GM23248 (cell line): Measurements from ENCODE around the gene VPS35L. TPM values are rescaled to one million over a fixed set of nuclear protein-coding genes. Genes with fewer than 3 reads are reported as not detected.

Source experiments
- DNase-seq: peaks from one replicate; pipeline ENCODE4 v3.0.0-alpha.2; 2015
- H2AFZ ChIP-seq: fragments of 200-600 bp; sonication (generic); 2 replicates; pipeline ENCODE4 v1.6.1; 2016; ENCODE audit warnings: antibody characterized with exemption
- H3F3A ChIP-seq: fragments of 200-600 bp; sonication (generic); 2 replicates; pipeline ENCODE4 v1.6.1; 2016; ENCODE audit warnings: mild to moderate bottlenecking, antibody characterized with exemption, mixed run types; ENCODE audit not compliant: insufficient read depth
- H3K27ac ChIP-seq: fragments of 200-600 bp; sonication (generic); 2 replicates; pipeline ENCODE4 v1.5.1; 2016; ENCODE audit warnings: mild to moderate bottlenecking
- H3K27me3 ChIP-seq: fragments of 200-600 bp; sonication (generic); replicated peaks from 2 replicates; pipeline ENCODE4 v1.6.1; 2016; ENCODE audit warnings: mild to moderate bottlenecking; ENCODE audit not compliant: insufficient read depth
- H3K36me3 ChIP-seq: fragments of 200-600 bp; sonication (generic); 2 replicates; pipeline ENCODE4 v1.6.1; 2016; ENCODE audit warnings: low read depth, mild to moderate bottlenecking
- H3K4me1 ChIP-seq: fragments of 200-600 bp; sonication (generic); 2 replicates; pipeline ENCODE4 v1.6.1; 2016; ENCODE audit warnings: mild to moderate bottlenecking; ENCODE audit not compliant: insufficient read depth
- H3K4me2 ChIP-seq: fragments of 200-600 bp; sonication (generic); one replicate; pipeline ENCODE4 v1.6.1; 2016; ENCODE audit warnings: mild to moderate bottlenecking; ENCODE audit not compliant: unreplicated experiment
- H3K4me3 ChIP-seq: fragments of 200-600 bp; sonication (generic); 2 replicates; pipeline ENCODE4 v1.5.1; 2016; ENCODE audit warnings: mild to moderate bottlenecking
- H3K79me2 ChIP-seq: fragments of 200-600 bp; sonication (generic); 2 replicates; pipeline ENCODE4 v1.6.1; 2016; ENCODE audit warnings: mild to moderate bottlenecking; ENCODE audit not compliant: insufficient read depth
- H3K9ac ChIP-seq: fragments of 200-600 bp; sonication (generic); 2 replicates; pipeline ENCODE4 v1.6.1; 2016; ENCODE audit warnings: mild to moderate bottlenecking
- H3K9me2 ChIP-seq: fragments of 200-600 bp; sonication (generic); 2 replicates; pipeline ENCODE4 v1.6.1; 2016; ENCODE audit warnings: mixed run types, mild to moderate bottlenecking, moderate library complexity; ENCODE audit not compliant: insufficient read depth
- H3K9me3 ChIP-seq: fragments of 200-600 bp; sonication (generic); one replicate; pipeline ENCODE4 v1.6.1; 2017; ENCODE audit warnings: low read depth
- H4K20me1 ChIP-seq: fragments of 200-600 bp; sonication (generic); 2 replicates; pipeline ENCODE4 v1.6.0; 2016; ENCODE audit not compliant: insufficient read depth
- EZH2 ChIP-seq: fragments of 200-600 bp; sonication (generic); IDR thresholded peaks from 2 replicates; pipeline ENCODE4 v1.6.1; 2018; ENCODE audit warnings: antibody characterized with exemption, mild to moderate bottlenecking; ENCODE audit not compliant: insufficient read depth, poor library complexity, severe bottlenecking
- EZH2phosphoT487 ChIP-seq: fragments of 200-600 bp; sonication (generic); IDR thresholded peaks from 2 replicates; pipeline ENCODE4 v1.6.1; 2018; ENCODE audit warnings: antibody characterized with exemption, moderate library complexity, mild to moderate bottlenecking, low read depth; ENCODE audit not compliant: insufficient read depth
- WGBS, 2 experiments: methylation state at CpG; one replicate each; pipeline ENCODE4 v1.1.6; 2015 to 2017; ENCODE audit warnings: low lambda C conversion rate in 2 of 2, low coverage in 1 of 2; ENCODE audit errors: missing lambda C conversion rate in 2 of 2; 5-methylcytosine and 5-hydroxymethylcytosine counted together
- in situ Hi-C: fragments of 300-500 bp; cut with MboI; formaldehyde crosslinking; loops from 2 replicates; pipeline ENCODE4 v1.15.0; 2020
- polyA plus RNA-seq: library from polyadenylated mRNA; unstranded; fragments of >200 nt; fragmentation: Nextera tagmentation; extraction: Ambion mirVana; gene quantifications from 2 replicates; pipeline ENCODE4 v1.2.1, GENCODE V29; 2016
- total RNA-seq: library from RNA; depleted of rRNA; stranded (reverse); fragments of >200 nt; shearing (Covaris generic); gene quantifications from 2 replicates; pipeline ENCODE4 v1.2.3, GENCODE V29; 2014

VPS35L gene
- total and polyA plus RNA-seq, 2 experiments from 2014 or later = 19.9 to 58.2 TPM

DNA sequence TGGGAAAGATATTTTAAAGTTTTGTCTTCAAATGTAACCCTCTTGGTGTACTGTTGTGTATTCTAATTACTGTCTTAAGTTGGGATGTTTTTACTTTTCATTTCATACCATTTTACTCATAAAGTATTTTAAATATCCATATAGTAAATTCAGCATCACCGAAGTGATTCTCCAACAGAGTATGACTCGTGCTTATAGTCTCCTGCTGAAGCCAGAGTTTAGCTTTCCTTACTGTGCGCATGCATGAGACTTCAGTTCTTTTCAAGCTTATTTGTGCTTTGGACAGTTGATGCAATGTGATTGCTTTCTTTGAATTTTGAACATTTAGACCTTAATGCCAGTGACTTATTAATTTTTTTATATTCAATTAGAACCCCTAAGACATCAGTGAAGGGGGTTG lies 7.4 kb upstream of the VPS35L start:
- H2AFZ ChIP-seq = no peak overlapping the region
- no peak overlapping the region for H3K27ac ChIP-seq
- H3K4me3 ChIP-seq = no peak overlapping the region
- H3K79me2 ChIP-seq = no peaks in the 10 kb centered on the region
- no peaks in the 10 kb centered on the region for H3K4me1 ChIP-seq
- DNase-seq = no peak
- no peaks in the 10 kb centered on the region for H3K9me2 ChIP-seq
- no peak overlapping the region for H3K9ac ChIP-seq
- H4K20me1 ChIP-seq = no peaks in the 10 kb centered on the region
- no peaks in the 10 kb centered on the region for H3K27me3 ChIP-seq
- H3K4me2 ChIP-seq = no peak overlapping the region
- in situ Hi-C loops = loop anchor here (25.0 kb wide), 1 partner anchor 736 kb away; the partner anchor contains the start of gene ARL6IP1
- no peaks in the 10 kb centered on the region for H3F3A ChIP-seq
- H3K36me3 ChIP-seq = peaks cover 48% of the 10 kb centered on the region
- WGBS, 2 experiments = 97 to 98% methylated on average over 3 of the region's 3 CpGs
- no peak for TF ChIP-seq EZH2phosphoT487
- TF ChIP-seq EZH2 = no peak
- H3K9me3 ChIP-seq = no peaks in the 10 kb centered on the region

DNA sequence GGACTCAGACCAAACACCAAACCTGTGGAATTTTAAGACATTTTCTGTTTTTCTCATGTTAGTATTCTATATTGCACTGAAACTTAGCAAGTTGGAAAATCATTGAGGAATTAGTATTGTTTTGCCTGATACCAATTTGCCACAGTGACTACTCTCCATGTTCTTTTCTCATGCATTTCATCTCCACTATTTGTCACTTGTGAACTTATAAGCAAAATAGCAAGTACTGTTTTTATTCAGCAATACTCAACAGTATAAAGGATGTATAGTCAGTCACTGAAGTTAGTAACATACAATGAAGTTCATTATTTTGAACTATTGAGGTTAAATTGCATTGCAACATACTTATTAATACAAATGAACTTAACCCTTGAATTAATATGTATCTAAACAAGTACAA lies 5.8 kb upstream of the VPS35L start:
- Histone ChIP-seq H3K4me1 (peaks cover 1% of the 10 kb centered on the region; the same call in 1 of the 2 replicates), H3F3A (no peaks in the 10 kb centered on the region), H3K9me2 (no peaks in the 10 kb centered on the region), H3K9me3 (no peaks in the 10 kb centered on the region), H3K27me3 (no peaks in the 10 kb centered on the region), H3K36me3 (peaks cover 36% of the 10 kb centered on the region), H3K4me2 (no peak overlapping the region), H2AFZ (no peak overlapping the region), H3K4me3 (no peak overlapping the region), H3K9ac (no peak overlapping the region), H4K20me1 (no peaks in the 10 kb centered on the region), H3K27ac (no peak overlapping the region), H3K79me2 (no peaks in the 10 kb centered on the region)
- TF ChIP-seq EZH2phosphoT487 (no peak), EZH2 (no peak)
- in situ Hi-C loops = loop anchor here (25.0 kb wide), 1 partner anchor 737 kb away; the partner anchor contains the start of gene ARL6IP1
- no peak for DNase-seq

DNA sequence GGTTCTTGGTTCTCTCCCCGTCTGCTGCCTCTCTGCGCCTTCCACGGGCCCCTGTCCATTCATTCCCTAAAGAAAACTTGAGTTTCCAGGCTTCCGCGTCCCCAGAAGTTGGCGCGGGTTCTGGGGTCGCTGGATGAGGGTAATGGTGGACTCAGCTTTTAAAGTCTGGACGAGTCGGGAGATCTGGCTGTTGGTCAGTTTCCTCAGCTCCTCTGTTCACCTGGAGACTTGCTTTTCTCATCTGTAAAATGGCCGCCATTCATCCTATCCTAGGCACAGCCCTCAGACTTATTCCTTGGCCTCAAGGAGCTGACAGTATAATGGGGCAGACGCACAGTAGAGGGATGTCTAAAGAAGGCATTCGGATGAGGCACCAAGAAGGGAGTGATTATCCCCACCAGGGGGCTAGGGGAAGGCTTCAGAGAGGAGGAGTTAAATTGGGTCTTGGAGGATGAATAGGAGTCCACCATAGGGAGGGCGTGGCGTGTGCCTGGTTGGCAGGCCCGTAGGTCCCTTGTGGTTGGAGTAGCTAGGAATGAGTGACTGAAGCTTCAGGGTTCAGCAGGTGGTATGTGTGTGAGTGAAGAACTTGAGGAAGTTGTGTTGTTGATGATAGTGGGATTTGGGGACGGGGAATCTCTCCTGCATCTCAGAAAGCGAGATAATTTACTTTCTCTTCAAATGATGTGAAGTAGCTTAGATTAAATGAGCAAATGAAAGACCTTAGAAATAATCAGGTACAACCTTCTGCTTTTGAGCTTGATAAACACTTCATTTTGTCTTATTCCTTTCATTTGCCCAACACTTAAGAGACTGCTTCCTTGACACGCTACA lies 652 bp downstream of the VPS35L start:
- H3K4me2 ChIP-seq = peak overlapping the region; percentile 85
- in situ Hi-C loops = no loop called here
- H3K9ac ChIP-seq = peak overlapping the region; percentile 97
- no peaks in the 10 kb centered on the region for H3K9me2 ChIP-seq
- H3K4me1 ChIP-seq = peaks cover 4% of the 10 kb centered on the region; the same call in 1 of the 2 replicates
- WGBS, 2 experiments = 36 to 43% methylated on average over 19 of the region's 19 CpGs
- H3K27me3 ChIP-seq = no peaks in the 10 kb centered on the region
- H3K27ac ChIP-seq = peak overlapping the region; percentile 81
- H3K9me3 ChIP-seq = no peaks in the 10 kb centered on the region
- peak; percentile 49 for DNase-seq
- TF ChIP-seq EZH2phosphoT487 = no peak
- TF ChIP-seq EZH2 = no peak
- peak overlapping the region; percentile 96 for H2AFZ ChIP-seq
- peaks cover 39% of the 10 kb centered on the region for H3K79me2 ChIP-seq
- peaks cover 8% of the 10 kb centered on the region for H3F3A ChIP-seq
- H3K36me3 ChIP-seq = peaks cover 8% of the 10 kb centered on the region; the same call in 1 of the 2 replicates
- H4K20me1 ChIP-seq = no peaks in the 10 kb centered on the region
- H3K4me3 ChIP-seq = peak overlapping the region; percentile 93

DNA sequence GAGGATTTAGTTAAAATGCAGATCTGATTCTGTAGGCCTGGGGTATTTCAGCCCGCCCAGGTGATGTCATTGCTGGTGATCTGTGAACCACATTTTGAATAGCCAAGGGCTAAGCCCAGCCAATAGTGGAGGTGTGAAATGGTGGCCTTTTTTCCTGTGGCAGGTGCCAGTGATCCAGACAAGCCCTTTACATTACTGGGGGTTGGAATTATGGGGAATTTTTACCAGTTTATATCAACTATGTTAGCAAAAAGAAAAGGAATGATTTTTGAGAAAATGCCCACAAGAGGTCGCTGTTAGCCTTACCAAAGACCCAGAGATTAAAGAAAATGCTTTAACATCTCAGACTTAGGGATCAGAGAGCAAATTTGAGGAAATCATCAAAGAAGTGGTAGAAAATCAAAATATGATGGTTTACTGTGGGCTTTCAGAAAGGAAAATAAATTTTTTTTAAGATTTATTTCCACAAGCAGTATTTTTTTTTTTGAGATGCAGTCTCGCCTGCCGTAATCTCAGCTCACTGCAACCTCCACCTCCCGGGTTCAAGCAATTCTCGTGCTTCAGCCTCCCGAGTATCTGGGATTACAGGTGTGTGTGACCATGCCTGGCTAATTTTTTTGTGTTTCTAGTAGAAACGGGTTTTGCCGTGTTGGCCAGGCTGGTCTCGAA lies 3.9 kb downstream of the VPS35L start:
- Histone ChIP-seq H3K4me1 (peaks cover 4% of the 10 kb centered on the region; the same call in 1 of the 2 replicates), H3F3A (peaks cover 8% of the 10 kb centered on the region), H3K27me3 (no peaks in the 10 kb centered on the region), H3K9ac (no peak overlapping the region), H3K9me3 (no peaks in the 10 kb centered on the region), H3K79me2 (peaks cover 66% of the 10 kb centered on the region), H2AFZ (no peak overlapping the region), H3K9me2 (no peaks in the 10 kb centered on the region), H3K4me3 (no peak overlapping the region), H3K36me3 (no peaks in the 10 kb centered on the region), H3K27ac (no peak overlapping the region), H3K4me2 (no peak overlapping the region), H4K20me1 (no peaks in the 10 kb centered on the region)
- DNase-seq = peak; percentile 79
- TF ChIP-seq EZH2phosphoT487 (no peak), EZH2 (no peak)
- in situ Hi-C loops = no loop called here
- 71 to 73% methylated on average over 10 of the region's 10 CpGs for WGBS, 2 experiments
